Esophagus squamous epithelium (tissue), 4 donors: ENCODE results near the gene EPB41L4B.

Experiments used
- POLR2A ChIP-seq, 4 donors: fragments of 450-650 bp; IDR thresholded peaks; one replicate each; pipeline ENCODE4 v1.6.1; 2017; ENCODE audit warnings: antibody characterized with exemption in 4 of 4, mild to moderate bottlenecking in 4 of 4, moderate library complexity in 3 of 4
- TF ChIP-seq, protein P1 (sequence below), 6 experiments: fragments of 450-650 bp in 4 of 6; fragments of 200-600 bp in 2 of 6; sonication (generic) in 2 of 6; IDR thresholded peaks; one replicate each; pipeline ENCODE4 v1.5.1; 2016 to 2019; ENCODE audit warnings: antibody characterized with exemption in 6 of 6, mild to moderate bottlenecking in 4 of 6, moderate library complexity in 4 of 6

DNA sequence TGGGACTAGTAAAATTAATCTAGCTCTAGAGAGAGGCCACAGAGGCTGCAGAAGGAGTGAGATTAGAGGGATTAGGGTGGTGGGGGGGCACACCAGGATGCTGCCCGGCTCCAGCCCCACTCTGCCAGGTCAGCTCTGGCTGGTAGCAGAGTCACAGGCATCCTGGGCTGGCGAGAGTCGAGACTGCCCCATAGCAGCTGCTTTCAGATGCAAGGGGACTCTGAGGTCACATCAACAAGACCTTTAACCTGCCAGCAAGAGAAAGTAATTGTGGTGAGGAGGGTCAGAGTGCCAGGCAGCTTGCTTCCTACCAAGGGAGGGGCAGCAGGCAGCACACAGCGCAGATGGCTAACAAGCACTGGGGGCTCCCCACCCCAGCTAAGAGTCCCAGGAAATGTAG, 7.5 kb downstream of the EPB41L4B start:
- no peak for TF ChIP-seq POLR2A (IDR thresholded peaks at IDR 0.05)
- TF ChIP-seq, protein P1, sequence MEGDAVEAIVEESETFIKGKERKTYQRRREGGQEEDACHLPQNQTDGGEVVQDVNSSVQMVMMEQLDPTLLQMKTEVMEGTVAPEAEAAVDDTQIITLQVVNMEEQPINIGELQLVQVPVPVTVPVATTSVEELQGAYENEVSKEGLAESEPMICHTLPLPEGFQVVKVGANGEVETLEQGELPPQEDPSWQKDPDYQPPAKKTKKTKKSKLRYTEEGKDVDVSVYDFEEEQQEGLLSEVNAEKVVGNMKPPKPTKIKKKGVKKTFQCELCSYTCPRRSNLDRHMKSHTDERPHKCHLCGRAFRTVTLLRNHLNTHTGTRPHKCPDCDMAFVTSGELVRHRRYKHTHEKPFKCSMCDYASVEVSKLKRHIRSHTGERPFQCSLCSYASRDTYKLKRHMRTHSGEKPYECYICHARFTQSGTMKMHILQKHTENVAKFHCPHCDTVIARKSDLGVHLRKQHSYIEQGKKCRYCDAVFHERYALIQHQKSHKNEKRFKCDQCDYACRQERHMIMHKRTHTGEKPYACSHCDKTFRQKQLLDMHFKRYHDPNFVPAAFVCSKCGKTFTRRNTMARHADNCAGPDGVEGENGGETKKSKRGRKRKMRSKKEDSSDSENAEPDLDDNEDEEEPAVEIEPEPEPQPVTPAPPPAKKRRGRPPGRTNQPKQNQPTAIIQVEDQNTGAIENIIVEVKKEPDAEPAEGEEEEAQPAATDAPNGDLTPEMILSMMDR (IDR thresholded peaks at IDR 0.05) = no peak
